ENCODE results near the gene PPM1J. TPM values are rescaled to one million over a fixed set of nuclear protein-coding genes. Genes with fewer than 3 reads are reported as not detected.

PPM1J gene
- total RNA-seq, 1 donor from 2014 or later: 5.4 TPM

DNA sequence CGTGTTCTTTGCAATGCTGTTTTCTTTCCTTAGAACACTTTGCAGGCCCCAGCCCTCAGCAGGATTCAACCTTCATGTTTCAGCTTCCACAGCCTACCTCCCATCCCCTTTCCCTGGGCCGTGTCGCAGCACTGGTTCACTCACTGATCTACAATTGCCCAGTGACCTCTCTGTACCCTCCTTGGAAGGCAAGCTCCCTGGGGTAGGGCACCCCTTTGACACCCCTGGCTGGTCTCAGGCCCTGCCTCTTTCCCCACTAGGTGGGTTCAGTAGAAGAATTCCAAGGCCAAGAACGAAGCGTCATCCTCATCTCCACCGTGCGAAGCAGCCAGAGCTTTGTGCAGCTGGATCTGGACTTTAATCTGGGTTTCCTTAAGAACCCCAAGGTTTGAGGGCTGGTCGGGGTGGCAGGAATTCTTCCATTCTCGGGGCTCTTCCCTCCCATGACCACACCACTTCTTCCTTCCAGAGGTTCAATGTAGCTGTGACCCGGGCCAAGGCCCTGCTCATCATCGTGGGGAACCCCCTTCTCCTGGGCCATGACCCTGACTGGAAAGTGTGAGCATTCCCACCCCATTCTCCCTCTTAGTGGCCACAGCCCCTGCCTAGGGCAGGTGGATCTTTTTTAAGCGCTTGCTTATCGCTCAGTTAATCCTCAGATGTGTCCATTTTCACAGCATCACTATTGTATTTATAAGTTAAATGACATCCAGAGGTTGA lies 15.5 kb downstream of the PPM1J start:
- H3K9me3 ChIP-seq (replicated peaks): no peaks in the 10 kb centered on the region
- TF ChIP-seq, protein P1, sequence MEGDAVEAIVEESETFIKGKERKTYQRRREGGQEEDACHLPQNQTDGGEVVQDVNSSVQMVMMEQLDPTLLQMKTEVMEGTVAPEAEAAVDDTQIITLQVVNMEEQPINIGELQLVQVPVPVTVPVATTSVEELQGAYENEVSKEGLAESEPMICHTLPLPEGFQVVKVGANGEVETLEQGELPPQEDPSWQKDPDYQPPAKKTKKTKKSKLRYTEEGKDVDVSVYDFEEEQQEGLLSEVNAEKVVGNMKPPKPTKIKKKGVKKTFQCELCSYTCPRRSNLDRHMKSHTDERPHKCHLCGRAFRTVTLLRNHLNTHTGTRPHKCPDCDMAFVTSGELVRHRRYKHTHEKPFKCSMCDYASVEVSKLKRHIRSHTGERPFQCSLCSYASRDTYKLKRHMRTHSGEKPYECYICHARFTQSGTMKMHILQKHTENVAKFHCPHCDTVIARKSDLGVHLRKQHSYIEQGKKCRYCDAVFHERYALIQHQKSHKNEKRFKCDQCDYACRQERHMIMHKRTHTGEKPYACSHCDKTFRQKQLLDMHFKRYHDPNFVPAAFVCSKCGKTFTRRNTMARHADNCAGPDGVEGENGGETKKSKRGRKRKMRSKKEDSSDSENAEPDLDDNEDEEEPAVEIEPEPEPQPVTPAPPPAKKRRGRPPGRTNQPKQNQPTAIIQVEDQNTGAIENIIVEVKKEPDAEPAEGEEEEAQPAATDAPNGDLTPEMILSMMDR (IDR thresholded peaks at IDR 0.05; ENCODE audit: borderline replicate concordance): no peak
- H3K27ac ChIP-seq (replicated peaks): peak overlapping the region; percentile 99
- intact Hi-C loops (cut with micrococcal nuclease): loop anchor here (5.0 kb wide), 1 partner anchor 302 kb away; the partner anchor contains the start of gene CTTNBP2NL
- H3K4me1 ChIP-seq: peaks cover 72% of the 10 kb centered on the region
- H3K36me3 ChIP-seq: peaks cover 67% of the 10 kb centered on the region
- H3K27me3 ChIP-seq (ENCODE audit: low read depth): no peaks in the 10 kb centered on the region
- peak overlapping the region; percentile 40 for H3K4me3 ChIP-seq
- DNase-seq: no peak

- Histone ChIP-seq H3K9me3 (replicated peaks) (no peaks in the 10 kb centered on the region), H3K4me1 (peaks cover 63% of the 10 kb centered on the region), H3K27ac (replicated peaks) (peak overlapping the region; percentile 99), H3K27me3 (ENCODE audit: low read depth) (no peaks in the 10 kb centered on the region), H3K4me3 (no peak overlapping the region), H3K36me3 (peaks cover 76% of the 10 kb centered on the region)
- intact Hi-C loops (cut with micrococcal nuclease): no loop called here
- TF ChIP-seq, protein P1 (IDR thresholded peaks at IDR 0.05; ENCODE audit: borderline replicate concordance): no peak
- no peak for DNase-seq
Observed at GRCh38 chr1:112698366-112699310, 16.5 kb downstream of the PPM1J start.

DNA sequence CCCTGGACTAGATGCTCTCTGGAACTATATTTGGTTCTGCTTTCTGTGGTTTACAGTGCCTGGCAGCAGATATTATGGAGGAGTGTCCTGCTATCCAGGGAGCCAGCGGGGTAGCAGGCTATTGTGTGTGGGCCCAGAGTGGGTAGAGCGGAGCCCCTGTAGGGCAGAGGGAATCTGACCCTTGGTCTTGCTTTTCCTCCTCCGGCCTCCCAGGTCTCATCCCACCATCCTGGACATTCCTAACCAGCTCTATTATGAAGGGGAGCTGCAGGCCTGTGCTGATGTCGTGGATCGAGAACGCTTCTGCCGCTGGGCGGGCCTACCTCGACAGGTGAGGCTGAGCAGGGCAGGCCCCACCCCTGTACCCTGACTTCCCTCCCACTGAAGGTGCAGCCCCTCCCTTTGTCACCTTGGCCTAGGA lies 17.3 kb downstream of the PPM1J start:
- intact Hi-C loops (cut with micrococcal nuclease): no loop called here
- Histone ChIP-seq H3K4me1 (peaks cover 54% of the 10 kb centered on the region), H3K27ac (replicated peaks) (peak overlapping the region; percentile 99)

DNA sequence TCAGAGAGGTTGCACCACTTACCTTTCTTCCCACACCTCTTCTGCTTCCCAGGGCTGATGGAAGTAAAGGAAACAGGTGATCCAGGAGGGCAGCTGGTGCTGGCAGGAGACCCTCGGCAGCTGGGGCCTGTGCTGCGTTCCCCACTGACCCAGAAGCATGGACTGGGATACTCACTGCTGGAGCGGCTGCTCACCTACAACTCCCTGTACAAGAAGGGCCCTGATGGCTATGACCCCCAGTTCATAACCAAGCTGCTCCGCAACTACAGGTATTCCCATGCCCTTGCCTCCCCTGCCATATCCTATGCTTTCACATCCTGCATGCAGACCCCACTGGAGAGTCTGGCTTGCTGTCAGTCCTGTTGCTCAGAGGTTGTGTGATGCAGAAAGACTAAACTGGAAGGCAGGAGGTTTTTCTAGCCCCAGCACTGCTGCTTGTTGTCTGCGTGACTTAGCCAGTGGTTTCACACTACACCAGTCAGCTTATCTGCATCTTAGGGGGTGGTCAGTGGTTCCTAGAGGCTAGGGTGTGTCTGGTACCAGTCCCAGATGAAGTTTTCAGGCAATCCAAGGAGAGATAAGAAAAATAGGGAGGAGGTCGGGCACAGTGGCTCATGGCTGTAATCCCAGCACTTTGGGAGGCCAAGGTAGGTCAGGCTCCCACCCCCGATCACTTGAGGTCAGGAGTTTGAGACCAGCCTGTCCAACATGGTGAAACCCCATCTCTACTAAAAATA lies 18.4 kb downstream of the PPM1J start:
- TF ChIP-seq, protein P1 (IDR thresholded peaks at IDR 0.05; ENCODE audit: borderline replicate concordance): no peak
- Histone ChIP-seq H3K4me1 (peaks cover 44% of the 10 kb centered on the region), H3K4me3 (no peak overlapping the region), H3K9me3 (replicated peaks) (no peaks in the 10 kb centered on the region), H3K36me3 (peaks cover 80% of the 10 kb centered on the region), H3K27me3 (ENCODE audit: low read depth) (no peaks in the 10 kb centered on the region), H3K27ac (replicated peaks) (no peak overlapping the region)
- intact Hi-C loops (cut with micrococcal nuclease): no loop called here
- no peak for DNase-seq

More for the DNA sequence above, 17.3 kb downstream of the PPM1J start:
- H3K4me3 ChIP-seq: no peak overlapping the region
- no peak for DNase-seq
- peaks cover 79% of the 10 kb centered on the region for H3K36me3 ChIP-seq
- TF ChIP-seq, protein P1 (IDR thresholded peaks at IDR 0.05; ENCODE audit: borderline replicate concordance): no peak
- H3K27me3 ChIP-seq (ENCODE audit: low read depth): no peaks in the 10 kb centered on the region
- no peaks in the 10 kb centered on the region for H3K9me3 ChIP-seq (replicated peaks)

DNA sequence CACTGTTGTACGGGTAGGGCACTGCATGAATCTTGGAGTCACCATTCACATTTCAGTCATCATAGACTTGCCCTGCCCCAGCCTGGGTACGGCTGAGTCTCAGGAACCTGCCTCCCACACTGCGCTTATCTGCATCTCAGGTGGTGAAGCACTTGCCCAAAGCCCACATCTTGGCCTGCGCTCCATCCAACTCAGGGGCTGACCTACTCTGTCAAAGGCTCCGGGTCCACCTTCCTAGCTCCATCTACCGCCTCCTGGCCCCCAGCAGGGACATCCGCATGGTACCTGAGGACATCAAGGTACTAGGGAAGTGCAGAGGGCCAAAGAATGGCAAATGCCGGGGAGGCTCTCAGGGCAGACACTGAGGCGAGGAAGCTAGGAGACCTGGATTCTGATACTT lies 19.9 kb downstream of the PPM1J start:
- H3K27ac ChIP-seq (replicated peaks): no peak overlapping the region
- TF ChIP-seq, protein P1 (IDR thresholded peaks at IDR 0.05; ENCODE audit: borderline replicate concordance): no peak
- H3K27me3 ChIP-seq (ENCODE audit: low read depth): no peaks in the 10 kb centered on the region
- no peaks in the 10 kb centered on the region for H3K9me3 ChIP-seq (replicated peaks)
- DNase-seq: no peak
- intact Hi-C loops (cut with micrococcal nuclease): no loop called here
- no peak overlapping the region for H3K4me3 ChIP-seq
- peaks cover 88% of the 10 kb centered on the region for H3K36me3 ChIP-seq
- peaks cover 29% of the 10 kb centered on the region for H3K4me1 ChIP-seq

All from left ventricle myocardium inferior (tissue), 1 donor.